Retinal pigment epithelial cell (primary cell): ENCODE results near the gene HNRNPUL2.
"Not testable (repeated sequence)": the region's sequence is repeated elsewhere in the genome, so short reads cannot be mapped to it uniquely, and the experiment has no call there.

Experiments used
- DNase-seq: peaks from one replicate; pipeline ENCODE4 v3.0.0-alpha.2; 2010; ENCODE audit warnings: low read depth
- H3K4me3 ChIP-seq: 2 replicates; pipeline ENCODE4 v1.5.1; 2011; ENCODE audit warnings: mild to moderate bottlenecking, low read length, control low read depth, moderate library complexity
- TF ChIP-seq, protein P1 (sequence below): conservative IDR thresholded peaks from 2 replicates; pipeline ENCODE4 v1.5.1; 2011; ENCODE audit warnings: low read depth, low read length, control low read depth, inconsistent platforms

HNRNPUL2 gene

DNA sequence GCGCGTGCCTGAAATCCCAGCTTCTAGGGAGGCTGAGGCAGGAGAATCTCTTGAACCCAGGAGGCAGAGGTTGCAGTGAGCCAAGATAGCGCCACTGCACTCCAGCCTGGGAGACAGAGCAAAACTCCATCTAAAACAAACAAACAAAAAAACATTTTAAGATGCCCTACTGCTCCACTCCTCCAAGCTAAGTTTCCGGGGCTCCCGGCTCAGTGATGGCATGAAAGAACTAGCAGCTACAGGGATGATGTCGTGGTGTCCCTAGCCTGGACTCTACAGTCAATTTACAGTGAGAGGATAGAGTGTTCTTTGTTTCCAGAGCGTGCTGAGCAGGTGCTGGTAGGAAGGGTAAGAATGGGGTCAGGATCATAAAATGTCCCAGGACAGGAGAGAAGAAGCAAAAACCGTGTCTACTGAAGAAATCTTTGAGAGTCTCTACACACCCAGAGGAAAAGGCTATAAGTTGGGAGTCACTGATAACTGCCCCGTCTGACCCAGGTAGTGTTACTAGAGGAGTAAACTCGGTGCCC is 27.9 kb upstream of the HNRNPUL2 start:
- TF ChIP-seq, protein P1, sequence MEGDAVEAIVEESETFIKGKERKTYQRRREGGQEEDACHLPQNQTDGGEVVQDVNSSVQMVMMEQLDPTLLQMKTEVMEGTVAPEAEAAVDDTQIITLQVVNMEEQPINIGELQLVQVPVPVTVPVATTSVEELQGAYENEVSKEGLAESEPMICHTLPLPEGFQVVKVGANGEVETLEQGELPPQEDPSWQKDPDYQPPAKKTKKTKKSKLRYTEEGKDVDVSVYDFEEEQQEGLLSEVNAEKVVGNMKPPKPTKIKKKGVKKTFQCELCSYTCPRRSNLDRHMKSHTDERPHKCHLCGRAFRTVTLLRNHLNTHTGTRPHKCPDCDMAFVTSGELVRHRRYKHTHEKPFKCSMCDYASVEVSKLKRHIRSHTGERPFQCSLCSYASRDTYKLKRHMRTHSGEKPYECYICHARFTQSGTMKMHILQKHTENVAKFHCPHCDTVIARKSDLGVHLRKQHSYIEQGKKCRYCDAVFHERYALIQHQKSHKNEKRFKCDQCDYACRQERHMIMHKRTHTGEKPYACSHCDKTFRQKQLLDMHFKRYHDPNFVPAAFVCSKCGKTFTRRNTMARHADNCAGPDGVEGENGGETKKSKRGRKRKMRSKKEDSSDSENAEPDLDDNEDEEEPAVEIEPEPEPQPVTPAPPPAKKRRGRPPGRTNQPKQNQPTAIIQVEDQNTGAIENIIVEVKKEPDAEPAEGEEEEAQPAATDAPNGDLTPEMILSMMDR: no peak
- no peak overlapping the region for H3K4me3 ChIP-seq
- no peak for DNase-seq

DNA sequence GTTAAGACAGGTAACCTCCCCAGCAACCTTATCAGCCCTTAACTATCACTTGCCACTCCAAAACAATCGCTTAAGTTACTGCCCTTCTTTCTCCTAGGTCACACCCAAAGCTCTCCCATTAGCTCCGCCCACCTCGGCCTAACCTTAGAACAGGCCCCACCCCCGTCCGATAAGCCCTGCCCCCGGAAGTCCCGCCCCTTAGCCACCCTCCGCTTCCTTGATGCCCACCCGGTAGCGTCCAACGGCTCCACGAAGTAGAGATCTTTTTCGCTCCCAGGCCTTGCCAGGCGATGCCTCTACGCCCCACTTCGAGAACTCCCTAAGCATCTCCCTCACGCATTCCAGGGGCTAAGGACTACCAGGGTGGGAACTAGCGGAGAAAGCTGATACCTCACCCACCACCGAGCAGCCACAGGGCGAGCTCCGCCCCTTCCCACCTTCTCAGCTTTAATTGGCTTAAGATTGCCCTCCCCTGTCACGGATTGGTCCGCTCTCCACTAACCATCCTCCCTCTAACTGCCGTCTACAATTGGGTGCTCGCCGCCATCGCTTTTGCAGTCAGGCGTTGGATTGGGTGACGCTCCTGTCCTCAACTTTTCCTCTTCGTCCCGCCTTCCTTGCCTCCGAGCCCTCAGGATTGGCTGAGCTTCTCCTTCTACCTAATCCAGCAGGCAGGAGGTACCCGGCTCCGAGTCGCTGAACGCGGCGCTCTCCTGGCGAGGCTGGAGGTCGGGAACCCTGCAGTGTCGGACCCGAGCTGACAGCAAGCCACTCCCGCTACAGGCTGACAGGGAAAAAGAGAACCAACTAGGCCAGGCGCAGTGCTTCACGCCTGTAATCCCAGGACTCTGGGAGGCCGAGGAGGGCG is 26.7 kb upstream of the HNRNPUL2 start, which contains the start of gene ZBTB3:
Gene ZBTB3 (minus strand): TSS at position 425 of the 868 bp plus-strand sequence. CDS start 496 bp downstream, outside the sequence.
- TF ChIP-seq, protein P1: no peak
- H3K4me3 ChIP-seq: peak within 1 kb of the TSS; percentile 97
- peak; percentile 99 for DNase-seq

DNA sequence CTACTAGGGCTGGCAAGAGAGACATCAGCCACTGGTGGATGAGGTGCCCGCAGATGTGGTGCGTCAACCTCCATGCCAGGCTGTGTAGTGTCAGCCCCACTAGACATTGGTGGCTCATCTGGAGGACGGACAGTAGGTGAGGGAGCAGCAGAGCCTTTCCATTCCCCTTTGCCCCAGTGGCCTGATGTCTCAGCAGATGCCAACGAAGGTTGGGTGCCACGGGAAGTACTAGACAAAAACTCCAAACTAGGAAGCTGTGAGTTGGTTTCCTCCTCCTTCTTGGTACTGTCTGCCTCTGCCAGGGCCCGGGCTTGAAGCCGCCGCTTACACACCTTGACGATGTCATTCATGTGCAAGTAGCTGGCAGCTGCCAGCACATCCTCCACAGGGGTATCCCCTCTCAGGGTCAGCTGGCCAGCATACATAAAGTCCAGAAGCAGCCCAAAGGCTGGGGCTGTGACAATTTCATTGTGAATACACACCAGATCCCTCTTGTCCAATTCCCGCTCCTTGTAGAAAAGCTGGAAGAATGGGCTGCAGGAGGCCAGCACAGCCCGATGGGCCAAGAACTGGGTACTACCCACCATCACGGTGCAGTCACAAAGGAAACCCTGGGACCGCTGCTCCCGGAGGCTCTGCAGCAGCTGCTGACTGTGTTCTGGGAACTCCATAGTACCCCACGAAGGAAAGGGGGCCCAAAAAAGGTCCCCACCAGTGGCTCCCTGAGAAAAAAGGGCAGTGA is 25.9 kb upstream of the HNRNPUL2 start:
- no peak for DNase-seq
- TF ChIP-seq, protein P1: no peak
- H3K4me3 ChIP-seq: peak overlapping the region; percentile 97

DNA sequence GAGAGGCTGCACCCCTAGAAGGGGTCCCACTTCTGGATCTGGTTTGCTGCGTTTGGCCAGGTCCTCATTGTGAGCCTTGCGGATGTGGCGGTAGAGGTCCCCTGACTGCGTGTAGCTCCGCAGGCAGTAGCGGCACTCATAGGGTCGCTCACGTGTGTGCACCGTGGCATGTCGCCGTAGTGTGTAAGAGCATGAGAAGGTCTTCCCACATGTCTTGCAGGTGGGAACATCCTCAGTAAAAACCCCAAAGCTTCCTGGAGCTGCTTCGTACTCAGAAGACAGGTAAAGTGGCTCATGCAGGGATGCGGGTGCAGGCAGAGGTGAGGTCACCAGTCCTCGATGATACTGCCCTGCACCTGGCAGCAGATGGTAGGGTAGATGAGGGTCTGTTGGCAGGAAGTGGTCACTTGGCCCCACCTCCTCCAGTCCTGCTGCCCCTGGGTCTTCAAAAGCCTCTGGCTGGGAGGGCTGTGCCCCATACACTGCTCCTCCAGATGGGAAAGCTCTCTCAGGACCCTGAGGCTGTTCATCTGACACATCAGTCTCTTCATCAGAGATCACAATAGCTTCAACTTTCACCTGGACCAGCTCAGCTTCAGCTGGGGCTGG is 25.0 kb upstream of the HNRNPUL2 start:
- no peak overlapping the region for H3K4me3 ChIP-seq
- DNase-seq: no peak
- TF ChIP-seq, protein P1: no peak

DNA sequence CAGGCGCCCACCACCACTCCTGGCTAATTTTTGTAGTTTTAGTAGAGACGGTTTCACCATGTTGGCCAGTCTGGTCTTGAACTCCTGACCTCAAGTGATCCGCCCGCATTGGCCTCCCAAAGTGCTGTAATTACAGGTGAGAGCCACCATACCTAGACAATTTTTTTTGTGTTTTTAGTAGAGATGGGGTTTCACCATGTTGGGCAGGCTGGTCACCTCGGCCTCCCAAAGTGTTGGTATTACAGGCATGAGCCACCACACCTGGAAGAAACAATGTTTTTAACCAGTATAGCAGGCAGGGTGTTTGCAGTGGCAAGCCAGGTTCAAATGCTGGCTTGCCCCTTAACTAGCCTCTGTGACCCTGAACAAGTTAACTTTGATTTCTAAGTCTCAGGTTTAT is 22.7 kb upstream of the HNRNPUL2 start:
- not testable (repeated sequence) for DNase-seq, H3K4me3 ChIP-seq

DNA sequence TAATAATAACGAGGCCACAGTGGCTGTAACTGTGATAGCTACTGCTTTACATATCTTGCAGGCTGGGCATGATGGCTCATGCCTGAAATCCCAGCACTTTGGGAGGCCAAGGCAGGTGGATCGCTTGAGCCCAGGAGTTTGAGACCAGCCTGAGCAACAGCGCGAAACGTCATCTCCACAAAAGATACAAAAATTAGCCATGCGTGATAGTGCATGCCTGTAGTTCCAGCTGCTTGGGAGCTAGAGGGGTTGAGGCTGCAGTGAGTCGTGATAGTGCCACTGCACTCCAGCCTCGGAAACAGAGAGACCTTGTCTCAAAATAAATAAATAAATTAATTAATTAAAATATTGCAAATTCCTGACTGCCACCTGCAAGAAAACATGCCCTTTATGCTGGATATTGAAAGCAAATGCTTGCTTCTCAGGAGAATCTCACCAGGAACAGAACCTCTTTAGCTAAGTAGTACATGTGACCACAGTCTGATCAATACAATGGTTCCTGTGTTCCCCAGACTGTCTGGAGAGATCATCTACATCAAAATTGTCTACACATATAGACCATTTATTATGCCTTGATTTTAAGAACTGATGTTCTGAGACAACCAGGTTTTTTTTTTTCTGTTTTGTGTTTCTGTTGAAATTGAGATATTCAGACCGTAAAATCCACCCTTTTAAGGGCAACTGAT is 20.4 kb upstream of the HNRNPUL2 start:
- DNase-seq: no peak
- no peak overlapping the region for H3K4me3 ChIP-seq
- TF ChIP-seq, protein P1: no peak
